HG03097 (cell line): ENCODE data around the gene NDST3.

Experiments used
- ATAC-seq: cut with Tn5 transposase; IDR thresholded peaks from one replicate; pipeline ENCODE4 v1.9.1; 2021; ENCODE audit not compliant: unreplicated experiment, low FRiP score

The NDST3 gene

GRCh38 chr4:118173126-118173525 is 138.8 kb downstream of the NDST3 start:
- ATAC-seq, result no peak

DNA sequence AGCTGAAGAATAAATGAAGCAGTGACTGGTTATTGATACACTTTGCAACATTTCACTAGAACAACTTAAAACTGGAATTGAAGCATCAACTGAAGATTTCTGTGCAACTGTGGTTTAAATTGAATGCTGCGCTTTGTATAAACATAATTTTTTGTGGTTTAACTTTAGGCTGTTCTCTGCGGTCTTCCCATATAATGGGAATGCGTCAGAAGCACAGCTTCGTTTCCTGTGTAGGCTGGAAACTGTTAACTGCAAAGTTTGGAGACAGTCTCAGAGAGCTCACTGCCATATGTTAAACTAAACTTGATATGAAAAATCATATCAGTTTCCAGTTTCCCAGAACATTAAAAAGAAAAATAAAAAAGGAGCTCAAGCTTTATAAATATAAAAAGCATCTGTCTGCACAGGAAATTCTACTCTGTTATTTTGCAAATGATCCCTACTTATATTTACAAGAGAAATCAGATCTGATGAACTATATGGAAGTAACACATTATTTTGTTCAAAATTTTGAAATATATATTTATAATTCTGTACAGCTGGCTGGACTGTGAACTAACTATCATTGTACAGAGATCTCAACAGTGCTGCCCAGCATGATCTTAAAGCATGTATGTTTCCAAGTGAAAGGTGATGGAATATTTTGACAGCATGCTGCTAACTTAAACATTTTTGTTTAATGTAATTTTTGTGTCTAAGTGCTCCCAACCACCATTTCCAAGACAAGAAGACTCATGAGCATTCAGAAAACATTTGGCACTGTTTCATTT is 139.9 kb downstream of the NDST3 start:
- ATAC-seq, result no peak

DNA sequence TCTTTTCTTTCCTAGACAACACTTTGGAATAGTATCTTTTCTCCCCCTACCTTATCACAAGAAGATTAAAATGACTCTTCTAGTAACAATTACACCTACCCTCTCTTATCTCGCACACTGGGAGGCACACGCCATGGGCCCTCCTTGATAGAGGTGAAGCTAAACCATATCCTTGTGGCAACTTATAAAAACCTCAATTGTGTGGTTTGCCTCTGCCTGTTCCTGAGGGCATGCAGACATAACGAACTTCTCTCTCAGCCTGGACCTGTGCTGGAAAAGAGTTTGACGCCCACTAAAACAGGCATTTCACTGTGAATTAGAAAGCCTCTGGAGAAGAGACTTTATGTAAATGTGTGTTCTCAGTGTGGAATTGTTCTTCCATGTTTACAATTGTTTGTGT is 141.2 kb downstream of the NDST3 start:
- ATAC-seq, result no peak

GRCh38 chr4:118177126-118177525 is 142.8 kb downstream of the NDST3 start:
- no peak for ATAC-seq

DNA sequence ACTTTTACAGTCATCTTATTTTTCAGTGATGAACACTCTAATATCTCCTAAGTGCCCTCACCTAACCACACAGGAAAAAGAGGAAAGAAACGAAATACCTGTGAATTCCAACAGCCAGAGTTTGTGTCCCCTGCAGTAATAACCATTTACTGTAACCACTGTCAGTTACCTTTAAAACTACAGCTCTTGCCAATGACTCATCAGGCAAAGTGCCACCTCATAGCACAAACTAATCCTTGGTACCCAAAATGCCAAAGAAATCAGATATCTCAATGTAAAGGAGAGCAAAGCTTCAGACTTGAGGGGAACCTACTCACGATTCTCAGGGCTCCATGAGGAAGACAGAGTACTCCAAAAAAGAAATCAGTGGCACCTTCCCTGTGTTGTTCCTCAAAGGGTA is 146.5 kb downstream of the NDST3 start:
- ATAC-seq, result no peak

DNA sequence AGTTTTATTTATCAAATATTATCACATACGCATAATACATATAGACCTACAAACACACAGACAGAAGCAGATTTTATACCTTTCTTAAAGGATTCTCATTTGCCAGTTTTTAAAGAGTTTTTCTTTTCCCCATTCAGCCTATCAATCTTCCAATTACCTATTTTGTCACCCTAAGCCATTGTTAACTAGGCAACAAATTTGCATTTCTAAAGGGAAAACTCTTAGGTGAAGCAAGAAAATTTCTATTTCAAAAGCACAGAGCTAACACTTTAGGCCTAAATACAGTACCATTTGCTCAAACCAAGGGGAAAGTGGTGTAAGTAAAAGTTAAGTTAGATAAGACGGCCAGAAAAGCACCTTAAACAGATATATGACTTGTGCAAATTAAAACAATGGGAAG is 156.6 kb downstream of the NDST3 start:
- ATAC-seq, result no peak

GRCh38 chr4:118193421-118193820 is 159.1 kb downstream of the NDST3 start:
- no peak for ATAC-seq

DNA sequence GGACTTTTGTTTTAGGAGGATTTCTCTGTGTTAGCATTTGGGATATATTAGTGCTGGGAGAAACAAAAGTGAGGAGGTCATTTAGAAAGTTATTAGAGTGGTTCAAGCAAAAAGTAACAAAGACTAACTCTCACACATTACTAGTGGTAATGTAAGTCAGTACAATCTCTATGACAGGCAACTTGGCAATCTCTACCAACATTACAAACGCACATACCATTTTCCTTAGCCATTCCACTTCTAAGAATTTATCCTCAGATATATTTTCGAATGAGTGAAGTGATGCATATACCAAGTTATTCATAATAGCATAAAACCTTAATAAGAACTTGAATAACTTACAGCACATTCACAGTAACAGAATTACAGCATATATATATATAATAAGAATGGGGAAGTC is 172.3 kb downstream of the NDST3 start:
- ATAC-seq, result no peak

DNA sequence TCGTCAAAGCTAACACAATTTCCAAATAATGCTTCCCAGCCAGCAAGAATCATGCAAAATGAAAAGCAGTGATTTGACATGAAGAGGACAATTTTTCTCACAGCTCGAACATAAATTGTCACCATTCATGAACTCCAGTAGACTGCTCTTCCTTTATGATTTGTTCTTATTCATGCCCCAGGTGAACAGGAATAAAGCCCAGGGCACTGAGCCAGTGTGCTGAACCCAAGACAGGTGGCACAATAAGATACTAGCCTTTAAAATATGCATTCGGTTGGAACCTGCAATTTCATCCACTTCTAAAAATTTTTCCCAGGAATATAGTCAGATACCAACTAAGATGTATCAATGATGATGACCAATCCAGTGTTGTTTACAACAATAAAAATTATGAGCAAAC is 178.8 kb downstream of the NDST3 start:
- ATAC-seq, result no peak

DNA sequence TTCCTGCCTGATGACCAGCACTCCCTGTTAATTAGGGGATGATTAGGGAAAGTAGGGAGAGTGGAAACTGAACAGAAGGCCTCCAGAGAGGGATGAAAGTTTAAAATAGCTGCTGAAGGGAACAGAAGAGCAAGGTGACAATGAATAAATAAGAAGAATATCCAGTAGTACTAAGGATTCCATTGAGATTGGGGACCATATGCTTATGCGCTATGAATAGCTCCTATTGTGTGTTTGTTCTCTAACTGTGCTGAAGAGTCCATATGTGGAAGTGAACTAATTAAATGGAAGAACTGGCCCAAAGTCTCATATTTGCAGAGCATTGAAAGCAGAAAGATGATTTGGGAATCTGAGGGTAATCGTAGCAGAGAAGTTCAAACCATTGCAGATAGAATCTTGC is 181.5 kb downstream of the NDST3 start:
- no peak for ATAC-seq

GRCh38 chr4:118221227-118221800 is 187.0 kb downstream of the NDST3 start:
- no peak for ATAC-seq

DNA sequence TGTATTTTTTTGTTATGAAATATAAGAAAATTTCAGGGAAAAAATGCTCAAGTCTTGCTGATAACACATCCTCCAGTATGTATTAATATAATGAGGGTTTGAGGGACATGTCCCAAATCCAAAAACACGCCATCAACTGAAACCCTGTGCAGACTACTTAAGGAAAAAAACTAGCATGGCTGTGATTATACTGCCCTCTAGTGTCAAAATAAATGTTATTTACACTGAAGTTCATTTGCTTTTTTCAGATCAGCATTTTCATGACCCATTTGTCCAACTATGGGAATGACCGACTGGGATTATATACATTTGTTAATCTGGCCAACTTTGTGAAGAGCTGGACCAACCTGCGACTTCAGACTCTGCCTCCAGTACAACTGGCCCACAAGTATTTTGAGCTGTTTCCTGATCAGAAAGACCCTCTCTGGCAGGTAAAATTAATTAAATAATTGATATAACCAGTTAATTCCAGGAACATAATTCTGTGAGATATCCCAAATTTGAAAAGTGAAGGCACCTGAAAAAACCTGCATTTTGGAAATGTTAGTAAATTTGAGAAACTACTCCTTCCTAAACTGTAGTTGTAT is 190.1 kb downstream of the NDST3 start:
- no peak for ATAC-seq

DNA sequence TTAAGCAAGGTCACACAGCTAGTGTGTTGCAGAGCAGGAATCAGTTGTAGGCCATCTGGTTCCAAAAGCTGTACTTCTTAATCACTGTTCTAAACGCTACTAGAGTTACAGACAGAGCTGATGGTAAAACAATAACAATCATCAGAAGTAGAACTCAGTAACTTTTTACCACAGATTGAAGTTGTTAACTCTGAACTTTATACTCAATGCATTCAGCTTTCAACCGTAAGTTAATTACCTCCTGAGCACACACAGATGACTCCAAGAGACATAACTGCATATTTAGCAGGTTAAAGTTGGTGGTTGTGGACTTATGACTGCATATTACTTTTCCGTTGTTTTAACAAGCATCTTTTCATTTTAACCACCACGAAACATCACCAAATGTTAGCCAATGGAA is 191.2 kb downstream of the NDST3 start:
- ATAC-seq, result no peak

- no peak for ATAC-seq
Measured at GRCh38 chr4:118226311-118227010, 192.2 kb downstream of the NDST3 start.

- ATAC-seq, result no peak
Measured at GRCh38 chr4:118235566-118236120, 201.4 kb downstream of the NDST3 start.

DNA sequence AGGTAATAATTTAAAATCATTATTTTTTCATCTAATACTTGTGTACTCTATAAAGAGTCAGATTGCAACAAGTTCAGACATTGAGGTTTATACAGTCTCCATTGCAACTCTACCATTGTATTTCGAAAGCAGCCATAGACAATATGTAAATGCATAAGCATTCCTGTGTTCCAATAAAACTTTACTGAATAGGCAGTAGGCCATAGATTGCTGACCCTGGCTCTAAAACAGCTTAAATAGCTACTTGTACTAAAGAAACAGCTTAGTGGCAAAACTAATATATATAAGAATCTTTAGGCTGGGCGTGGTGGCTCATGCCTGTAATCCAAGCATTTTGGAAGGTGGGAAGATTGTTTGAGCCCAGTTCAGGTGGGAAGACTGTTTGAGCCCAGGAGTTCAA is 203.2 kb downstream of the NDST3 start:
- ATAC-seq, result no peak

- no peak for ATAC-seq
Measured at GRCh38 chr4:118249890-118250289, 215.6 kb downstream of the NDST3 start.

DNA sequence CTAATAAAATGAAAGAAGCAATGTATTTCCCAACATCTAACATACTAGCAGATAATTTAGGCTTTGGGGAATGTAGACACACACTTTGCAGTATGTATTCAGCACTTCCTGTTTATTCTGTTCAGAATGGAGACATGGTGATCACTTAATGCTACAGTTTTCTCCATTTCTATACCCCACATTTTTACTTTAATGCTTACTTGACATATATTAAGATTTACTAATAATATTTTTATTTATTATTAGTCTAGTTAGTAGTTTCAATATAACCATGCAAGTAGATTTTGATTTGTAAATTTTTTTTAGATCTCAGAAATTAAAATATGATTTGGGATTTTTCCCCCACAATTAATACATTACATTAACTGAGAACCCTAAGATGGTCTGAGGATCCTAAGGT is 220.1 kb downstream of the NDST3 start:
- no peak for ATAC-seq

- no peak for ATAC-seq
Measured at GRCh38 chr4:118259111-118259510, 224.8 kb downstream of the NDST3 start.

GRCh38 chr4:118260309-118260708 is 226.0 kb downstream of the NDST3 start:
- ATAC-seq, result no peak

DNA sequence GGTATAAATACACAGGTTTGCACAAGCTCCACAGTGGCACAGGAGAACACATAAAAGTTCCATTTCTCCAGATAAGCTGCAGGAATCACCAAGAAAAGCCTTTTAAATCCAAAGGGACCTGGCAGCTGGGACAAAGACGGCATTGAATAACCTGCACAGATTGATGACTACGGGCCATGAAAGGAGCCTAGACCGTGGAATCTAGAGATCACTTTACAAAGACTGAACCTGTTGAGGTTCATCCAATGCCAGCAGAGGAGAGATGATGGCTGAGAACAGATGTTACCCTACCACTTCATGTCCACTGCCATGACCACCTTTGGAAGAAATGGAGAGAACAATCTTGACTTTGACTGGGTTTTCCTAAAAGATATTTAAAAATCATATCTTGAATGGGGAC is 229.8 kb downstream of the NDST3 start:
- ATAC-seq, result no peak
